Retinal pigment epithelial cell (primary cell): Measurements from ENCODE around the gene FGD6.

Experiments used
- DNase-seq: peaks from one replicate; pipeline ENCODE4 v3.0.0-alpha.2; 2010; ENCODE audit warnings: low read depth
- H3K4me3 ChIP-seq: 2 replicates; pipeline ENCODE4 v1.5.1; 2011; ENCODE audit warnings: mild to moderate bottlenecking, low read length, control low read depth, moderate library complexity
- TF ChIP-seq, protein P1 (sequence below): conservative IDR thresholded peaks from 2 replicates; pipeline ENCODE4 v1.5.1; 2011; ENCODE audit warnings: low read depth, low read length, control low read depth, inconsistent platforms

The FGD6 gene

DNA sequence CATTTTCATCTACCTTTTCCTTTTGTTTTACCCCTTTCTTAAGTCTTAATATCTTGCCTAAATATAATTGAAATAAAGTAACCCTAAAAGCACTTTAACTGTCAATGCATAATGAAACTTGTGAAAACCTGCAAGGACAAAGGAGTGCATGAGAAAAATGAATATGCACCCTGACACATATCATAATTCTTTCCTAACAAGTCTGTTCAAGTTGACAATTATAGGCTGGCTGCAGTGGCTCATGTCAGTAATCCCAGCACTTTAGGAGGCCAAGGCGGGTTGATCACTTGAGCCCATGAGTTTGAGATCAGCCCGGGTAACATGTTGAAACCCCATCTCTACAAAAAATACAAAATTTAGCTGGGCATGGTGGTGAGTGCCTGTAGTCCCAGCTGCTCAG is 65.4 kb downstream of the FGD6 start:
- no peak for DNase-seq
- no peak overlapping the region for H3K4me3 ChIP-seq
- TF ChIP-seq, protein P1, sequence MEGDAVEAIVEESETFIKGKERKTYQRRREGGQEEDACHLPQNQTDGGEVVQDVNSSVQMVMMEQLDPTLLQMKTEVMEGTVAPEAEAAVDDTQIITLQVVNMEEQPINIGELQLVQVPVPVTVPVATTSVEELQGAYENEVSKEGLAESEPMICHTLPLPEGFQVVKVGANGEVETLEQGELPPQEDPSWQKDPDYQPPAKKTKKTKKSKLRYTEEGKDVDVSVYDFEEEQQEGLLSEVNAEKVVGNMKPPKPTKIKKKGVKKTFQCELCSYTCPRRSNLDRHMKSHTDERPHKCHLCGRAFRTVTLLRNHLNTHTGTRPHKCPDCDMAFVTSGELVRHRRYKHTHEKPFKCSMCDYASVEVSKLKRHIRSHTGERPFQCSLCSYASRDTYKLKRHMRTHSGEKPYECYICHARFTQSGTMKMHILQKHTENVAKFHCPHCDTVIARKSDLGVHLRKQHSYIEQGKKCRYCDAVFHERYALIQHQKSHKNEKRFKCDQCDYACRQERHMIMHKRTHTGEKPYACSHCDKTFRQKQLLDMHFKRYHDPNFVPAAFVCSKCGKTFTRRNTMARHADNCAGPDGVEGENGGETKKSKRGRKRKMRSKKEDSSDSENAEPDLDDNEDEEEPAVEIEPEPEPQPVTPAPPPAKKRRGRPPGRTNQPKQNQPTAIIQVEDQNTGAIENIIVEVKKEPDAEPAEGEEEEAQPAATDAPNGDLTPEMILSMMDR, result no peak

DNA sequence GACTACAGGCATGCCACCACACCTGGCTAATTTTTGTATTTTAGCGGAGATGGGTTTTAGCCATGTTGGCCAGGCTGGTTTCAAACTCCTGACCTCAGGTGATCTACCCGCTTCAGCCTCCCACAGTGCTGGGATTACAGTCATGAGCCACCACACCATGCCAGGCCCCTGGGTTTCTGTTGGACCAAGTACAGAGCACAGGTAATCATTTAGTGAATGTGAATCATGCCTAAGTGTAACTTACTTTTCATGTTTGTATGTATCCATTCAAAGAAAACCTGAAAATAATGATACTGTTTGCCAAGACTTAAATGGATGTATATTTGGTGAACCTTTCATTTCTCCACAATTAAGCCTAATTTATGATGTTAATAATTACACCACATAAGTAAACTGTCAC is 65.9 kb downstream of the FGD6 start:
- TF ChIP-seq, protein P1, result no peak
- H3K4me3 ChIP-seq, result no peak overlapping the region
- DNase-seq, result no peak

DNA sequence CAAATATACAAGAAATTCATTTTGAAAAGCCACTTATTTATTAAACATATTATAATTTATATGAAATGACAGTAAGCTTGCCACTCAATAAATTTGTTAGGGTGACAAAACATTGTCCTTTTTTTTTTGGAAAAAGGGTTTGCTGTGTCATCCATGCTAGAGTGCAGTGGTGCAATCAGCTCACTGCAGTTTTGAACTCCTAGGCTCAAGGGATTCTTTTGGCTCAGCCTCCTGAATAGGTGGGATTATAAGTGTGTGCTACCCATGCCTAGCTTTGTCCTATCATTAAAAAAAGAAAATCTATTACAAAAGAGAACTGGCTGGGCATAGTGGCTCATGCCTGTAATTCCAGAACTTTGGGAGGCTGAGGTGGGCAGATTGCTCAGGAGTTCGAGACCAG is 66.8 kb downstream of the FGD6 start:
- no peak overlapping the region for H3K4me3 ChIP-seq
- no peak for DNase-seq
- TF ChIP-seq, protein P1, result no peak

DNA sequence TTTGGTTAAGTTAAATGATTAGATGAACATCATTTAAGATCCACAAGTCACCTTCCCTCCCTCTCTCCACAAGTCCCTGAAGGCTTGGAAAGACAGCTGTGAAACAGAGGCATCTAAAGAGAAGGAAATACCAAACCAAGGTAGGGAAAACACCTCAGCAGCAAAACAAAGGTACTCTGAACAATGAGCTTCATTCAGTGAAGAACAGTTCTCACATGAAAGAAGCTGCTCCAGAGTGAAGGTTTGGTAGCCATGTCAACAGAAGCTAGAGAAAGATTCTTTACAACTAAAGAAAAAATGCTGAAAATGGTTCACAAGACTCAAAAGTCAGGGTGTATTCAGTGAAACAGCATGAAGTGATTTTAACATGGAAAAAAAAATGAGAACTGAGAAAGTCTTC is 69.4 kb downstream of the FGD6 start:
- no peak overlapping the region for H3K4me3 ChIP-seq
- TF ChIP-seq, protein P1, result no peak
- no peak for DNase-seq

DNA sequence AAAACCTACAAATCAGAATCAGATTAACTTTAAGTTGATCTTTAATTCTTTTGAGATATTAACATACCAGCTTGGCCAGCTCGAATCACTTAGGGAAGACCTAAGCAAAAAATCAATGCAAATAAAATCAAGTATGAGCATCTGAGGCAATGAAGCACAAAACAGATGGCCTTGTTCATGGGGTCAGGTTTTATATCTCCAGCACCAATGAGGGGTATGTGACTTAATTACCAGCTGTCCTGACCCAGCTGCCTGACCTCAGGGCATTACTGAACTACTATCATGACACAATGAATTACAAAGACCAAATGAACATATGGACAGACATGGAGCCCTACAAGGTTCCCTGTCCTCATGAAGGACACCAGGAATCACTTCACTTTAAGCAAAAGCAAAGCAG is 70.5 kb downstream of the FGD6 start:
- TF ChIP-seq, protein P1, result no peak
- H3K4me3 ChIP-seq, result no peak overlapping the region
- DNase-seq, result no peak

DNA sequence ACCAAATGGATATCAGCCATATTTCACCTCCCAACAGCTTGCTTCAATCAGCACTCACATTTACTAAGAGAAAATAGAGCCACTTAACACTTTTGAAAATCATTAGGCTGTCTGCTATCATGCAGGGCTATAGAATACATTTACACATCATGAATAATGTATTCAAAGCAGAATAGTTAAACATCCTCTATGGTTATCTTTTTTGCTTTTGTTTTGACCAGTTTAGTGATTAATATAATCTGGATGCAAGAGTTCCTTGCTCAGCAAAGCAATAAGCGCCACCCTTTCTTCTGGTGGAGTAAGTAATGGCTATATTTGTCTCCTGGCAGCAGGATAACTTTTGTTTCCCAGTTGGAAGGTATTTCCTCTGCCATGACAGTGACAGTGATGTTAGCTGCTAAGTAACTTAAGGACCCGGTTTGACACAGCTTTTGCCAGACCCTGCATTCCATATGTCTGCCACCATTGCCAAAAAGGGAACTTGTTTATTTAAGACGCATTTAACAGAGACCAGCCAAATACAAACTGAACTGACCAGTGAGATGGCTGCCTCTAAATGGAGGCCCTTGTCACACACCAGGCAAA is 73.6 kb downstream of the FGD6 start:
- TF ChIP-seq, protein P1, result no peak
- DNase-seq, result no peak
- H3K4me3 ChIP-seq, result no peak overlapping the region

DNA sequence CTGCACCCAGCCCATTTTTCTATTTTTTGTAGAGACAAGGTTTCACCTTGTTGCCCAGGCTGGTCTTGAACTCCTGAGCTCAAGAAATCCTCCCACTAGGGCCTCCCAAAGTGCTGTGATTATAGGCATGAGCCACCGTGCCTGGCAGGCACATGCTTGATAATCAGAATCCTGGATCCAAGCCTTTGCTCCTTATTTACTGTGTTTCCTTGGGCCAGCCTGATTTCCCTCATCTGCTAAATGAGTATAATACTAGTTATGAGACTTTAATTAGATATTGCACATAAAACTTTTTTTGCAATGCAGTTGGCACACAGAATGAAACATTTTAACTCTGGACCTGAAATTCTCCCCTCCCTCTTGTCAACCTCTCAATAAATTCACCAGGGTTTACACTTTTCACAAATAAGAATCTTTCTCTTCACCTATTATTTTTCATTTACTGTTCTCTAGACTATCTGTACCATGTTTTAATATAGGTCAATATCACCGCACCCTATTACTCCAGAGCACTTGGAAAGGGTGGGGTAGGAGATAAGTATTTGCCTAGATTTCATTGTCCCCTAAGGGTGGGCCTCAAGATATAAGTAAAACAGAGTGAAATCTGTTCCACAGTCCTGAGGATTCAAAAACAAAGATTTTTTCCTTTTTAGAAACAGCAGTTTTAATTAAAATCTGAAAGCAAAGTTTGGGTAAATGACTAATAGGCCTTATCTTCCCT is 74.7 kb downstream of the FGD6 start:
- TF ChIP-seq, protein P1, result no peak
- no peak overlapping the region for H3K4me3 ChIP-seq
- DNase-seq, result no peak
